KOPT-K1 (cell line): ENCODE results near the gene P2RY8.
"Not testable (repeated sequence)": the region's sequence is repeated elsewhere in the genome, so short reads cannot be mapped to it uniquely, and the experiment has no call there.

Experiments
- H3K27ac ChIP-seq: fragments of 200-600 bp; sonication (generic); 2 replicates; pipeline ENCODE4 v1.5.1; 2016; ENCODE audit warnings: antibody characterized with exemption, mild to moderate bottlenecking, low read depth, low read length; ENCODE audit not compliant: poor library complexity, severe bottlenecking
- H3K36me3 ChIP-seq: fragments of 200-600 bp; sonication (generic); 2 replicates; pipeline ENCODE4 v1.5.1; 2017; ENCODE audit warnings: antibody characterized with exemption, mild to moderate bottlenecking, low read length, moderate library complexity; ENCODE audit not compliant: insufficient read depth
- H3K9me3 ChIP-seq: fragments of 200-600 bp; sonication (generic); 2 replicates; pipeline ENCODE4 v1.5.1; 2017; ENCODE audit warnings: antibody characterized with exemption, low read length, mild to moderate bottlenecking; ENCODE audit not compliant: insufficient read depth, poor library complexity, severe bottlenecking

Gene P2RY8

GRCh38 chrX:1453951-1454785, 82.8 kb downstream of the P2RY8 start:
- peak overlapping the region; percentile 48 for H3K27ac ChIP-seq
- H3K9me3 ChIP-seq, result no peaks in the 10 kb centered on the region
- no peaks in the 10 kb centered on the region for H3K36me3 ChIP-seq

GRCh38 chrX:1453395-1453783, 83.6 kb downstream of the P2RY8 start:
- H3K9me3 ChIP-seq, result no peaks in the 10 kb centered on the region
- peak overlapping the region; percentile 70 for H3K27ac ChIP-seq
- H3K36me3 ChIP-seq, result peaks cover 8% of the 10 kb centered on the region; the same call in 1 of the 2 replicates

GRCh38 chrX:1452516-1453394, 84.2 kb downstream of the P2RY8 start, which contains the start of gene ASMTL:
Gene ASMTL, minus strand, starts transcription at chrX:1452909. Its CDS starts 69 bp downstream, at chrX:1452840.
- Histone ChIP-seq H3K27ac (peak within 1 kb of the TSS; percentile 81), H3K9me3 (no peaks in the 10 kb centered on the region), H3K36me3 (peaks cover 14% of the 10 kb centered on the region; the same call in 1 of the 2 replicates)

GRCh38 chrX:1451661-1452515, 85.1 kb downstream of the P2RY8 start:
- H3K36me3 ChIP-seq, result peaks cover 18% of the 10 kb centered on the region; the same call in 1 of the 2 replicates
- H3K27ac ChIP-seq, result peak overlapping the region; percentile 81

DNA sequence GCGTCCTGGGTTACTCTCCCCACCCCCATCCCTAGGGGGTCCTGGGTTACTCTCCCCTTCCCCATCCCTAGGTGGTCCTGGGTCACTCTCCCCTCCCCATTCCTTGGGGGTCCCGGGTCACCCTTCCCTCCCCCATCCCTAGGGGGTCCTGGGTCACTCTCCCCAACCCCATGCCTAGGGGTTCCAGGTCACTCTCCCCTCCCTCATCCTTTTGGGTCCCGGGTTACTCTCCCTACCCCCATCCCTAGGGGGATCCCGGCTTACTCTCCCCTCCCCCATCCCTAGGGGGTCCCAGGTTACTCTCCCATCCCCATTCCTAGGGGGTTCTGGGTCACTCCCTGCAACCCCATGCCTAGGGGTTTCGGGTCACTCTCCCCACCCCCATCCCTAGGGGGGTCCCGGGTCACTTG, 85.7 kb downstream of the P2RY8 start:
- Histone ChIP-seq H3K9me3 (no peaks in the 10 kb centered on the region), H3K27ac (no peak overlapping the region), H3K36me3 (peaks cover 18% of the 10 kb centered on the region; the same call in 1 of the 2 replicates)

More at GRCh38 chrX:1451661-1452515, 85.1 kb downstream of the P2RY8 start:
- no peaks in the 10 kb centered on the region for H3K9me3 ChIP-seq

GRCh38 chrX:1450361-1451161, 86.4 kb downstream of the P2RY8 start:
- peaks cover 18% of the 10 kb centered on the region; the same call in 1 of the 2 replicates for H3K36me3 ChIP-seq
- H3K9me3 ChIP-seq, result no peaks in the 10 kb centered on the region
- H3K27ac ChIP-seq, result no peak overlapping the region

DNA sequence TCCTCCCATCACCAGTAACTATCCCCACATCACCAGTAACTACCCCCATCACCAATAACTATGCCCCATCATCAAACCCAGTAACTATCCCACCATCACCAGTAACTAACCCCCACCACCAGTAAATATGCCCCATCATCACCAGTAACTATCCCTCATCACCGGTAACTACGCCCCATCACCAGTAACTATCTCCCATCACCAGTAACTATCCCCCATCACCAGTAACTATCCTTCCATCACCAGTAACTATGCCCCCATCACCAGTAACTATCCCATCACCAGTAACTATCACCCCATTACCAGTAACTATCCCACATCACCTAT, 87.2 kb downstream of the P2RY8 start:
- Histone ChIP-seq H3K9me3 (peaks cover 3% of the 10 kb centered on the region), H3K36me3 (peaks cover 21% of the 10 kb centered on the region; the same call in 1 of the 2 replicates), H3K27ac (no peak overlapping the region)

DNA sequence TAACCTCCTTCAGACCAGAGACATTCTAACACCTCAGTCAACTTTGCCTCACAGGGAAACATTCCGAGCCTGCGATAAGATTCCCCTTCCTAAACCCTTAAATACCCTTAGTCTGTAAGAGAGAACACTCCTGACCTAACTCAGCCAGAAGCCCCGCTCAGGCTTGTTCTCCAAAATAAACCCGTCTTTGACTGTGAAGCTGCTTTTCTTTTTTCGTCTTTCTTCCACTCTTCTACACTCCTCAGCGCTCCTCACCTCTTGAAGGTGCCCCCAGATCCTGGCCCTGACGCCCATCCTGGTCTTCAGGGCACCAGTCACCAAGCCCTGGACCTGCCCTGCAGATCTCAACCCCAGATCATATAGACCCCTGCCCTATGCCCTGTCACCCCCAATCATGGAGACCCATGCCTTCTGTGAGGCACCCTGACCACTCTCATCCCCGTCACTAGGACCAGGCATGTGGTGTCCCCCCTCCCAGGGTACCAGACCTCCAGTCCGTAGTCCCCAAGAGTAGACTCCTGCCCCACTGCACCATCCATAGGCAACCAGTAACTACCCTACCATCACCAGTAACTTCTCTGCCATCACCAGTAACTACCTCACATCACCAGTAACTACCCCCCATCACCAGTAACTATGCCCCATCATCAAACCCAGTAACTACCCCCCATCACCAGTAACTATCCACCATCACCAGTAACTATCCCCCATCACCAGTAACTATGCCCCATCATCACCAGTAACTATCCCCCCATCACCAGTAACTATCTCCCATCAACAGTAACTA, 87.8 kb downstream of the P2RY8 start:
- Histone ChIP-seq H3K9me3 (peaks cover 4% of the 10 kb centered on the region), H3K27ac (no peak overlapping the region), H3K36me3 (peaks cover 24% of the 10 kb centered on the region; the same call in 1 of the 2 replicates)

DNA sequence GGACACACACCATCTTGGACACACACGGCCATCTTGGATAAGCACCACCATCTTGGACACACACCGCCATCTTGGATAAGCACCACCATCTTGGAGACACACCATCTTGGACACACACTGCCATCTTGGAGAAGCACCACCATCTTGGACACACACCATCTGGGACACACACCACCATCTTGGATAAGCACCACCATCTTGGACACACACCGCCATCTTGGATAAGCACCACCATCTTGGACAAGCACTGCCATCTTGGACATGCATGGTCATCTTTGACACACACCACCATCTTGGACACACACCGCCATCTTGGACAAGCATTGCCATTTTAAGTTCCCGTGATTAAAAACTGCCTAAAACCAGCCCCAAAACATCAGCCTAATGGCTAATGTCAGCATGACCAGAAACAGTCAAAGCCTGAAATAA, 88.4 kb downstream of the P2RY8 start:
- H3K9me3 ChIP-seq, H3K27ac ChIP-seq: not testable (repeated sequence)
- H3K36me3 ChIP-seq, result peaks cover 30% of the 10 kb centered on the region; the same call in 1 of the 2 replicates

DNA sequence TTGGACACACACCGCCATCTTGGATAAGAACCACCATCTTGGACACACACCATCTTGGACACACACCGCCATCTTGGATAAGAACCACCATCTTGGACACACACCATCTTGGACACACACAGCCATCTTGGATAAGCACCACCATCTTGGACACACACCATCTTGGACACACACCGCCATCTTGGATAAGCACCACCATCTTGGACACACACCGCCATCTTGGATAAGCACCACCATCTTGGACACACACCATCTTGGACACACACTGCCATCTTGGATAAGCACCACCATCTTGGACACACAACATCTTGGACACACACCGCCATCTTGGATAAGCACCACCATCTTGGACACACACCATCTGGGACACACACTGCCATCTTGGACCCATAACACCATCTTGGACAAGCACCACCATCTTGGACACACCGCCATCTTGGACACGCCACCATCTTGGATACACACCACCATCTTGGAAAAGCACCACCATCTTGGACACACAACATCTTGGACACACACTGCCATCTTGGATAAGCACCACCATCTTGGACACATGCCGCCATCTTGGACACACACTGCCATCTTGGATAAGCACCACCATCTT, 88.9 kb downstream of the P2RY8 start:
- H3K9me3 ChIP-seq, H3K27ac ChIP-seq: not testable (repeated sequence)

GRCh38 chrX:1446984-1447968, 89.7 kb downstream of the P2RY8 start:
- not testable (repeated sequence) for H3K9me3 ChIP-seq, H3K27ac ChIP-seq
- H3K36me3 ChIP-seq, result peaks cover 43% of the 10 kb centered on the region; the same call in 1 of the 2 replicates

More for the DNA sequence above, 88.9 kb downstream of the P2RY8 start:
- H3K36me3 ChIP-seq, result peaks cover 35% of the 10 kb centered on the region; the same call in 1 of the 2 replicates
